HUDEP-2 (cell line): ENCODE data around the gene MPC2.
"Not testable (repeated sequence)": the region's sequence is repeated elsewhere in the genome, so short reads cannot be mapped to it uniquely, and the experiment has no call there.

ENCODE experiments used
- DNase-seq, 76 experiments: peaks; one replicate each; lab custom pipeline; 2025; ENCODE audit not compliant: unreplicated experiment in 76 of 76; lab: John Stamatoyannopoulos, UW

Gene MPC2

DNA sequence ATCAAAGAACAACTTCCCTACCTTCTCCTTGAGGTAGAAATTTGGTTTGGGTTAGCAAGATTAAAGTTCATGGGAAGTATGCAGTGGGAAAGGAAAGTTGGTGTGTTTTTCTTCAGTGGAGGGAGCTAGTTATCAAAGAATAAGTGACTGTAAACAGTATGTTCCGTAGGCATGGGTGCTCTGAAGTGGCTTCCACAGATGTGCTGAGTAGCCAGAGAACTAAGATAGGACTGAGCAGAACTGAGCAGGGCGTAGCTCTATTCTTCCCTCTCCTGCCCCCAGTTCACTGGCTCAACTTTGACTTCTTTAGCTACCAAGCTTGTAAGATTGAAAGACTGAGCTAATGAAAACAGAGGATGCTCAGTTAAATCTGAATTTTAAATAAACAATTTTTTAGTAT lies 26.3 kb downstream of the MPC2 start:
- peak in 1 of 76 experiments; percentile 8 for DNase-seq

- DNase-seq: peak in 8 of 76 experiments; percentile 15 to 61 (median 31)
Measured at GRCh38 chr1:167909691-167910180, 27.1 kb downstream of the MPC2 start.

DNA sequence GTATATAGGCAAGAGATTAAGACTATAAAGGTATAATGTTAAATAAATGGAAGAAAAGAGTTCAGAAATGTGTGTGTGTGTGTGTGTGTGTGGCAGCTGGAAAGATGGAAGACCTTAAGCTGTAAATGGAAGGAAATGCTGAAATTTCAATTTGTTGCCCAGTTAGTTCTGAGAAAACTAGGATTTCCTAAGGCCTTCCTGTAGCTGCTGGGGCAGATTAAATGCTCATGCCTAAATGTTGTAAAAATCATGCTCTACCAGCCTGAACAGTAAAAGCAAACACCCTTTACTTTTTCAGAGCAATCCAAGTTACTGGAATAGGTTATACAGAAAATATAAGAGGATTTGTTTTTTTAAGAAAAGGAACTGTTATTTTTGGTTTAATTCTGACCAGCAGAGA lies 31.2 kb downstream of the MPC2 start:
- DNase-seq: no peak

DNA sequence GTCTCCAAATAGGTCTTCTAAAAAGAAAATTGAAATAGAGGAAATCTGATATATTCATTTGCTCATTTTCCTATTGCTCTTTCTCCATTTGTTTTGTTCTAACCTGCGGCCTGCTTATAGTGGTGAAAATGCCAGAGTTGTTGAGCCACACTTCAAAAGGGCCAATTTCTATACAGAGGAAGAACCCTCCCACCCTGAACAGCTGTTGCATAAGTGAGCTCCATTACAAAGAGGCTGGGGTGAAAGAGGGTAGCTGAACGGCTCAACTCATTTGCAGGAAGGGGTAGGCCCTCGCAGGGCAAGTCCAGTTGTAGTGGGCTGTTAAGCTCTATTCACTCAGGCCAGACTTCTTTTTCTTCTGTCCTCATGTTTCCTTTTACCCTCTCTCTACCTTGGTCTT lies 31.7 kb downstream of the MPC2 start:
- DNase-seq: no peak

DNA sequence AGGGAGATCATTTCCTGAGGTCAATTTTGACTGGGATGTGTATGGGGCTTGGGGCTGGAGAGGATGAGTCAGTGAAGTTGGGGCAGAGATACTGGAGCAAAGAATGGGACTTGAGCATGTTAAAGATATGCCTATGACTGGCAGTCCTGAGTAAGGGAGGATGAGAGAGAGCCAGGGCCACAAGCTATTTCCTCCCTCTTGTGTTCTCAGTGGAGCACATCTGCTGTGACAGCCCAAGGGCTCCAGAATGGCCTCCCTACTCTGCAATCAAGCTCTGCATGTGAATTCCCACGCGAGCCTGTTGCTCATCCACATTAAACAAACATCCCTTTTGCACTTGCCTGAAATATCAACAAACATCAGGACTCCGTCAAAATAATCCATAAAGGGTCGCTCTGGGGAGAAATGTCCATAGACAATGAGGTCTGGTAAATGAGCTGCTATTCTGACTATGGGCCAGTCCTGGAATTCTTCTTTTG lies 32.2 kb downstream of the MPC2 start:
- DNase-seq: peak in 1 of 76 experiments; percentile 5

DNA sequence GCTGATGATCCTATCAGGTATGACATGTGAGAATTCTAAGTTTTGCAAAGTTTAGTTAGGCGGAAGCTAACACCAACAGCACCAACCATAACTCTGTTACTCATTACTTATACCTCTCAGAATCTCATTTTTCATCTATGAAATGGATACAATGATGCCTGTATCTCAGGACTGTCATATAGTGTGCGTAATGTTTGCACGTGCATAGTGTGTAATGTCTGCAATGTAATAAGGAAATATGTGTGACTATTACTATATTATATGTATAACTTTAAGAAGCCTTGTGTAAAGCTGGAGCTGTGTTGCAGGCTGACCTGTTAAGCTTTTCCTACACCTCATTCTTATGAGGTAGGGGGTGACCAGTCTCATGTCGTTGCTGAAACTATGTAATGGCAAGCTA lies 36.0 kb downstream of the MPC2 start:
- DNase-seq: no peak

DNA sequence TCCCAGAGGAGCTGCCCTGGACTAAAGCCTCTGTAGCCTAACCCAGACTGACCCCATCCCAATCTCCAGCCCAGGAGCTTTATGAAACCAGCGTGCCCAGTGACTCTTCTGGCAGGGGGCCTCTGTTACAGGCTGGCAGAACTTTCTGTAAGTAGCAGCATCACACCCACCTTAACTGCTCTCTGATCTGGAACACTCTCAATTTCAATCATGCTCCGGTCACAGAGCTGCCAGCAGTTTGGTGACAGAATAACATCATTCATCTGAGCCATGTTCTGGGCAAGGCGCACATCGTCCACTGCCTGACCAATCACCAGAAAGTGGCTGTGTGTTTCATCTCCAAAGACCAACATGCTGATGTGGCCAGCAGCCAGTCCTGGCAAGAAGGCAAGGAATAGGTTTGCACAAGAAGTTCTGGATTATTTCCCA lies 37.6 kb downstream of the MPC2 start:
- no peak for DNase-seq

DNA sequence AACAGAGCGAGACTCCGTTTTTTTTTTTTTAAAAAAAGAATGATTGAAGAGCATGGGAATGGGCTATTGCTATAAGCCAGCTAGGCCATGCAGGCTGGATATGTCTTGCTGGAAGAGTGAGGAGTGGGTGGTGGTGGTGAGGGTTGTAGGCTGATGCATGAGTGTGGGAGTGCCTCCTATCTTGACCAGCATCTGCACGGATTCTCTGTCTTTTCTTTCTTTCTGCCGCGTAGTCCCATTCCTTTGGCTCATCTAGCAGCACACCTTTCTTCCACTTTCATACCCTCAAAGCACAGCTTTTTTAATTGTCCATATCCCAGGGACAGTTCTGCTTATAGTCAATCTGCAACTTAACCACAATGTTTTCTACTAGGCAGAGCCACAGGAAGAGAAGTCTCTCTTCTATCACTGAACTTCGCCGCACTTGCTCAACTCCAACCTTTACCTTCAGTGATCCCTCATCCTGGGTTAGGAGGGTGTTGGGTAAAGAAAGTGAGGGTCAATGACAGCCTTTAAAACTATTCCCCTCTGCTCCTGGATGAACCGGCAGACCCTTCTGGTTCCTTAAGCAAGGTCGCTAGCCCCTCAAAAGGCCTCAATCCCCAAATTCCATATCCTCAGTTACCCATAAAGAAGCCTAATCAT lies 38.2 kb downstream of the MPC2 start:
- no peak for DNase-seq

- no peak for DNase-seq
Measured at GRCh38 chr1:167893798-167894197, 43.1 kb downstream of the MPC2 start.

DNA sequence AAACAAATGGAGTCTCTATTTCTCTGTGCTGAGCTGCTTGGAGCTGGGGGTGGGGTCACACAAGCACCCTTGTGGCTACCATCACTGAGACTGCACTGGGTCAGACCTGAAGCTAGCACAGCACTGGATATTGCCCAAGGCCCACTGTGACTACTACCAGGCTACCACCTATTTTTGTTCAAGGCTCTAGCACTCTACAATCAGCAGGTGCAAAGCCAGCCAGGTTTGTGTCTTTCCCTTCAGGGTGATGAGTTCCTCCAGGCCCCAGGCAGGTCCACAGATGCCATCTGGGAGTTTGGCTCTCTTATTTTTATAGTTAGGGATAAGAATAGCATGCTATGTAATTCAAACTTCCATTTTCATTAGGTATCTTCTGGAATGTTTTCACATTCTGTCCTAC lies 46.5 kb downstream of the MPC2 start:
- no peak for DNase-seq

DNA sequence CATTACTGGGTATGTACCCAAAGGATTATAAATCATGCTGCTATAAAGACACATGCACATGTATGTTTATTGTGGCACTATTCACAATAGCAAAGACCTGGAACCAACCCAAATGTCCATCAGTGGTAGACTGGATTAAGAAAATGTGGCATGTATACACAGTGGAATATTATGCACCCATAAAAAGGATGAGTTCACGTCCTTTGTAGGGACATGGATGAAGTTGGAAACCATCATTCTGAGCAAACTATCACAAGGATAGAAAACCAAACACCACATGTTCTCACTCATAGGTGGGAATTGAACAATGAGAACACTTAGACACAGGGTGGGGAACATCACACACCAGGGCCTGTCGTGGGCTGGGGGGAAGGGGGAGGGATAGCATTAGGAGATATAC lies 49.7 kb downstream of the MPC2 start:
- not testable (repeated sequence) for DNase-seq

DNA sequence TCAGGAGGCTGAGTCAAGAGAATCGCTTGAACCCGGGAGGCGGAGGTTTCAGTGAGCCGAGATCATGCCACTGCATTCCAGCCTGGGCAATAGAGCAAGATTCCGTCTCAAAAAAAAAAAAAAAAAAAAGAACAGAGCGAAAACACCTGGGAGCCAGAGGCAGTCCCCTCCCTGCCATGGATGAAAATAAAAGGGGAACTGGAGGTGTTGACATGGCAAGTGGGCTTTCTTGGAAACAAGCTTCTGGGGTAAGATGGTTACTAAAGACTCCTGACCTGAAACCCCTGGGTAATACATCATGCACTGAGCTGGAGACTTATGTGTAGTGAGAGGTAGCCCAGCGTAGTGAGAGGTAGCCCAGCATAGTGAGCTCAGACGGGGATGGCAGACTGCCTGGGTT lies 54.5 kb downstream of the MPC2 start:
- no peak for DNase-seq

GRCh38 chr1:167881786-167882185 lies 55.1 kb downstream of the MPC2 start:
- no peak for DNase-seq

- no peak for DNase-seq
Measured at GRCh38 chr1:167881069-167881468, 55.8 kb downstream of the MPC2 start.

DNA sequence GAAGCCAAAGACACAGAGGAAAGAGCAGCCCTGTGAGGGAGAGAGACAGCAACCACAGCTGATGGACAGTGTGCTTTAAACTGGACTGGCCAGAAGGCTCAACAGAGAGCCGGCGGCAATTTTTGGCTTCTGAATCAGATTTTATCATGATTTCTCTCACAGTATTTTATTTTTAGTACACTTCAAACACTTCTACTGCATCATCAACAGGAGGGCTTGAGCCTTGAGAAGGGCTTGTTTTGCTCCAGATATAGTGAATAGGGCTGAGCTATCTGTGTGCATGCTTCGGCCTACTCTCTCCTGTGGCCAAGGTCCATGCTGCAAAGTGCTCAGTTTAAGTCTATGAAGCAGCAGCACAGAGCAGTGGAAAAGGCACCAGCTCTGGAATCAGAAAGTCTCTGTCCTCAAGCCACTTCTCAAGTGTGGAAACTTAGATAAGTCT lies 56.3 kb downstream of the MPC2 start:
- peak in 2 of 76 experiments; percentile 11 to 14 for DNase-seq

- no peak for DNase-seq
Measured at GRCh38 chr1:167879508-167879907, 57.4 kb downstream of the MPC2 start.

- no peak for DNase-seq
Measured at GRCh38 chr1:167878372-167879160, 58.3 kb downstream of the MPC2 start.

DNA sequence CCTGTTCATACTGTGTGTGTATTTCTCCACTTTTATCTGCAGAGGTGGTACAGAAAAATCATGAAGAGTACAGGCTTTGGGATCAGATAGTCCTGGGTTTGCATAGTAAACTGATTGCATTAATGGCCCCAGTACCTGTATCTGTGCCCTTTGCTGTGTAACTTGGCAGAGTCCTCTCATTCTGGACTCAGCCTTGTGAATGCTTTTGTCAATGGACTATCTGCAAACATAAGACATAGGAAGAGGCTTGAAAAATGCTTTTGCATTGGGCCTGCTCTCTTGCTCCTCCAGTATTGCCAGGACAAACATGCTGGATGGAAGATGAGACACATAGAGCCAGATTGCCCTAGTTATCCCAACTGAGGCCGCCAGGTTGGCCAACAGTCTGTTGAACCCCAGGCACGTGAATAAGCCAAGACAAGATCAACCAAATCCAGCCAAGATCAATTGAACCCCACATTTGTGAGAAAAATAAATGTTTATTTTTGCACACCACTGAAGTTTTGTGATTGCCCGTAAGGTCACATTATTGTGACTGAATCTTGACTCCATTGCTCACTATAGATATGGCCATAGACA lies 60.2 kb downstream of the MPC2 start:
- DNase-seq: no peak

DNA sequence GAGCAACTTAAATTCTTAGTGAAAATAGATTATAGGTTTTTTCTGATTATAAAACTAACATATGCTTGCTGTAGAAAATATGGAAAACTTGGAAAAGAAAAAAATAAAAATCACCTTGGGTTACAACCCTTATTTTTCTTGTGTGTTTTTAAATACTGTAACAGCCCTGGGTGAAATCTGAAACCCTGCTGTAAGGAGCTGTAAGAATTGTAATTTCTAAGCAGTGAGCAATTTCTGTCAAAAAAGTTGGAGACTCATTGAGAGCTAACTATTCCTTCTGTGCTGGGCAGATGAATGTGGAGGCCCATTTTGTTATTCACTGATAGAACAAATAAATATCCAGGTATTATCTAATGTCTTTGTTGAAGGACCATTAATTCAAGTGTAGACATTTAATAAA lies 65.5 kb downstream of the MPC2 start:
- DNase-seq: no peak

DNA sequence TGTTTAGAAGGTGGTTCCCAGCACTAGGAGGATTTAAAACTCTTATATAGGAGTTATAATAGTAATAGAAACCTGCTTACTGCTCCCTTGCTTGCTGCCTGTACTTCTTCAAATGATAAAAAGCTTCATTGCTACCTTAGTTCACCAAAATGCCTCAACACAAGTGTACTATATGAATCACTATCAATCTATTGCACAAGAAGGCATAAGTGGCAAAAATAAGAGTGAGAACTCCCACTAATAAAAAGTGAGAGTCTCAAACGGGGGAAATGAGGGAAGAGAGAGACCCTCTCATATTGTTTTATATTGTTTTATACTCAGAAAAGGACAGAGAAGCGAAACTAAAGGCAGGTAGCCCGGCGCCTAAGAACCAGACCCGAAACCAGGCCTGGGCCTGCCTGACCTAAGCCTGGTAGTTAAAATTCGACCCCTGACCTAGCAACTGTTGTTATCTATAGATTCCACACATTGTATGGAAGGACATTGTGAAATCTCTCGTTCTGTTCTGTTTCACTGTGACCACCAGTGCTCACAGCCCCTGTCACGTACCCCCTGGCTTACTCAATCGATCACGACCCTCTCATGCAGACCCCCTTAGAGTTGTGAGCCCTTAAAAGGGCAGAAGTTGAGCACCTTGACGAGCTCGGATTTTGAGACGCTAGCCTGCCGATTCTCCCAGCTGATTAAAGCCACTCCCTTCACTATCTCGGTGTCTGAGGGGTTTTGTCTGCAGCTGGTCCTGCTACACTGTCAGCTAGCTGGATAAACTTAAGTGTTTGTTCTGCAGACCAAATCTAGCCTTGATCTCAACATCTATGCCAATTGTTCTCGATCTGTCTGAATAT lies 67.5 kb downstream of the MPC2 start:
- DNase-seq: peak in 4 of 76 experiments; percentile 4 to 19 (median 11)
